Tibial nerve (tissue), 4 donors: ENCODE results near the gene HLA-F.

ENCODE experiments used
- CTCF ChIP-seq, 5 experiments: fragments of 200-600 bp in 3 of 5; fragments of 450-650 bp in 2 of 5; sonication (generic) in 3 of 5; IDR thresholded peaks; one replicate each; pipeline ENCODE4 v1.5.1; 2016 to 2019; ENCODE audit warnings: antibody characterized with exemption in 5 of 5, mild to moderate bottlenecking in 3 of 5, moderate library complexity in 2 of 5
- EP300 ChIP-seq, 2 donors: sonication (generic); formaldehyde crosslinking; IDR thresholded peaks; one replicate each; pipeline ENCODE4 v1.6.1; 2017; ENCODE audit warnings: antibody characterized with exemption in 2 of 2, mild to moderate bottlenecking in 1 of 2
- POLR2A ChIP-seq, 2 donors: fragments of 450-650 bp; IDR thresholded peaks; one replicate each; pipeline ENCODE4 v1.6.1; 2017; ENCODE audit warnings: antibody characterized with exemption in 2 of 2, mild to moderate bottlenecking in 2 of 2, moderate library complexity in 2 of 2

GRCh38 chr6:29763491-29764289 is 40.5 kb downstream of the HLA-F start:
- no peak for TF ChIP-seq CTCF (IDR thresholded peaks at IDR 0.05)
- no peak for TF ChIP-seq POLR2A (IDR thresholded peaks at IDR 0.05)
- no peak for TF ChIP-seq EP300 (IDR thresholded peaks at IDR 0.05)
